Measurements from ENCODE around the gene ZCCHC7. TPM values are rescaled to one million over a fixed set of nuclear protein-coding genes. Genes with fewer than 3 reads are reported as not detected.
"Not testable (repeated sequence)": the region's sequence is repeated elsewhere in the genome, so short reads cannot be mapped to it uniquely, and the experiment has no call there.

The ZCCHC7 gene
- total RNA-seq, 4 donors from 2014 or later = 22.1 to 31.9 (median 25.6) TPM

- Histone ChIP-seq H3K4me1 (no peaks in the 10 kb centered on the region), H3K4me3 (replicated peaks in 1 of 3) (no peak overlapping the region), H3K27ac (no peak overlapping the region), H3K27me3 (no peaks in the 10 kb centered on the region), H3K36me3 (no peaks in the 10 kb centered on the region), H3K9me3 (no peaks in the 10 kb centered on the region)
- intact Hi-C loops (cut with DNase I) = no loop called here
- TF ChIP-seq POLR2A (IDR thresholded peaks at IDR 0.05) = no peak
- DNase-seq = no peak
- WGBS, 2 donors = 83 to 84% methylated on average over 8 of the region's 8 CpGs
Observed at GRCh38 chr9:37395663-37396062, 275.3 kb downstream of the ZCCHC7 start.

GRCh38 chr9:37397948-37398347 lies 277.6 kb downstream of the ZCCHC7 start:
- H3K9me3 ChIP-seq; DNase-seq; H3K4me1 ChIP-seq; H3K36me3 ChIP-seq; intact Hi-C loops (cut with DNase I); H3K27me3 ChIP-seq; H3K27ac ChIP-seq; H3K4me3 ChIP-seq (replicated peaks in 1 of 3): not testable (repeated sequence)
- 96% methylated on average over 3 of the region's 3 CpGs for WGBS, 2 donors

- DNase-seq = no peak
- H3K27ac ChIP-seq = no peak overlapping the region
- no peaks in the 10 kb centered on the region for H3K27me3 ChIP-seq
- WGBS, 2 donors = 89 to 93% methylated on average over 7 of the region's 7 CpGs
- H3K4me3 ChIP-seq (replicated peaks in 1 of 3) = no peak overlapping the region
- H3K4me1 ChIP-seq = no peaks in the 10 kb centered on the region
- no peaks in the 10 kb centered on the region for H3K36me3 ChIP-seq
- TF ChIP-seq POLR2A (IDR thresholded peaks at IDR 0.05) (no peak), CTCF (IDR thresholded peaks at IDR 0.05) (no peak)
- intact Hi-C loops (cut with DNase I) = no loop called here
- H3K9me3 ChIP-seq = no peaks in the 10 kb centered on the region
Observed at GRCh38 chr9:37398464-37399025, 278.2 kb downstream of the ZCCHC7 start.

GRCh38 chr9:37399336-37399735 lies 279.0 kb downstream of the ZCCHC7 start:
- intact Hi-C loops (cut with DNase I) = no loop called here
- WGBS, 2 donors = 72 to 75% methylated on average over 2 of the region's 2 CpGs
- no peak for DNase-seq

GRCh38 chr9:37404590-37404989 lies 284.2 kb downstream of the ZCCHC7 start:
- Histone ChIP-seq H3K36me3 (no peaks in the 10 kb centered on the region), H3K27me3 (no peaks in the 10 kb centered on the region), H3K27ac (no peak overlapping the region), H3K9me3 (no peaks in the 10 kb centered on the region), H3K4me1 (no peaks in the 10 kb centered on the region), H3K4me3 (replicated peaks in 1 of 3) (no peak overlapping the region)
- intact Hi-C loops (cut with DNase I) = no loop called here
- 89 to 93% methylated on average over 9 of the region's 9 CpGs for WGBS, 2 donors
- DNase-seq = no peak
- TF ChIP-seq POLR2A (IDR thresholded peaks at IDR 0.05) (no peak), CTCF (IDR thresholded peaks at IDR 0.05) (no peak)

More at GRCh38 chr9:37399336-37399735, 279.0 kb downstream of the ZCCHC7 start:
- TF ChIP-seq POLR2A (IDR thresholded peaks at IDR 0.05) (no peak), CTCF (IDR thresholded peaks at IDR 0.05) (no peak)
- H3K27me3 ChIP-seq = no peaks in the 10 kb centered on the region
- no peaks in the 10 kb centered on the region for H3K9me3 ChIP-seq
- H3K4me3 ChIP-seq (replicated peaks in 1 of 3) = no peak overlapping the region
- no peak overlapping the region for H3K27ac ChIP-seq
- no peaks in the 10 kb centered on the region for H3K4me1 ChIP-seq
- H3K36me3 ChIP-seq = no peaks in the 10 kb centered on the region

- no peak overlapping the region for H3K4me3 ChIP-seq (replicated peaks in 1 of 3)
- no peak for DNase-seq
- H3K4me1 ChIP-seq = no peaks in the 10 kb centered on the region
- TF ChIP-seq POLR2A (IDR thresholded peaks at IDR 0.05) = no peak
- no peak for TF ChIP-seq CTCF (IDR thresholded peaks at IDR 0.05)
- intact Hi-C loops (cut with DNase I) = no loop called here
- WGBS, 2 donors = 62 to 67% methylated on average over 3 of the region's 3 CpGs
- no peaks in the 10 kb centered on the region for H3K36me3 ChIP-seq
- H3K9me3 ChIP-seq = no peaks in the 10 kb centered on the region
- H3K27me3 ChIP-seq = no peaks in the 10 kb centered on the region
- H3K27ac ChIP-seq = no peak overlapping the region
Observed at GRCh38 chr9:37405350-37405749, 285.0 kb downstream of the ZCCHC7 start.

All from thyroid gland (tissue), 4 donors.